Measurements from ENCODE around the gene TMPRSS5. TPM values are rescaled to one million over a fixed set of nuclear protein-coding genes. Genes with fewer than 3 reads are reported as not detected.

The TMPRSS5 gene
- total RNA-seq, 4 donors from 2014 or later: 0.26 to 0.83 (median 0.37) TPM

DNA sequence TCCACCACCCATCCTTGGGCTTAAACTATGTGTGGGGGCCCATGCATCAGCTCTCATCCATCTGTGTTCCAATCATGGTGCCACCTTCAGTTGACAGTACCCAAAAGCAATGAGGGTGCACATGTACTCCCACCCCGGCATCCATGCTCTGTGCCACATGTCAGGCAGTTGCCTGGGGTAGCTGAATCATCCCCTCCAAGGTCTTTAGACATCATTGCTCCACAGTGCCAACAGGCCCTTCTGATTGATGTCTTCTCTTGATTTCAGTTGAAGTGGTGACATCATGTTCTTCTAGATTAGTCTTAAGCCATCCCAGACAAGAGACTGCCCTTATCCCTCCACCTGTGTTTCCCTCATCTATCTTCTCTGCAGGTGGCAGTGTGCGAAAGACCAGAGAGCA is 42.5 kb downstream of the TMPRSS5 start:
- Histone ChIP-seq H3K36me3 (no peaks in the 10 kb centered on the region), H3K4me3 (no peak overlapping the region), H3K27ac (replicated peaks in 1 of 4) (no peak overlapping the region), H3K9me3 (peaks cover 0 to 21% (median 12%) of the 10 kb centered on the region in 4 donors), H3K4me1 (no peaks in the 10 kb centered on the region), H3K27me3 (no peaks in the 10 kb centered on the region)
- DNase-seq (ENCODE audit: extremely low spot score): no peak
- 91% methylated on average over 2 of the region's 2 CpGs for WGBS
- intact Hi-C loops (cut with DNase I): no loop called here
- no peak for TF ChIP-seq POLR2A (IDR thresholded peaks at IDR 0.05; ENCODE audit: low read depth)
- TF ChIP-seq EP300 (IDR thresholded peaks at IDR 0.05): no peak
- no peak for TF ChIP-seq POLR2AphosphoS5 (IDR thresholded peaks at IDR 0.05)
- TF ChIP-seq, protein P1, sequence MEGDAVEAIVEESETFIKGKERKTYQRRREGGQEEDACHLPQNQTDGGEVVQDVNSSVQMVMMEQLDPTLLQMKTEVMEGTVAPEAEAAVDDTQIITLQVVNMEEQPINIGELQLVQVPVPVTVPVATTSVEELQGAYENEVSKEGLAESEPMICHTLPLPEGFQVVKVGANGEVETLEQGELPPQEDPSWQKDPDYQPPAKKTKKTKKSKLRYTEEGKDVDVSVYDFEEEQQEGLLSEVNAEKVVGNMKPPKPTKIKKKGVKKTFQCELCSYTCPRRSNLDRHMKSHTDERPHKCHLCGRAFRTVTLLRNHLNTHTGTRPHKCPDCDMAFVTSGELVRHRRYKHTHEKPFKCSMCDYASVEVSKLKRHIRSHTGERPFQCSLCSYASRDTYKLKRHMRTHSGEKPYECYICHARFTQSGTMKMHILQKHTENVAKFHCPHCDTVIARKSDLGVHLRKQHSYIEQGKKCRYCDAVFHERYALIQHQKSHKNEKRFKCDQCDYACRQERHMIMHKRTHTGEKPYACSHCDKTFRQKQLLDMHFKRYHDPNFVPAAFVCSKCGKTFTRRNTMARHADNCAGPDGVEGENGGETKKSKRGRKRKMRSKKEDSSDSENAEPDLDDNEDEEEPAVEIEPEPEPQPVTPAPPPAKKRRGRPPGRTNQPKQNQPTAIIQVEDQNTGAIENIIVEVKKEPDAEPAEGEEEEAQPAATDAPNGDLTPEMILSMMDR (IDR thresholded peaks at IDR 0.05): no peak

GRCh38 chr11:113655771-113656170 is 50.3 kb downstream of the TMPRSS5 start:
- Histone ChIP-seq H3K4me3 (no peak overlapping the region), H3K36me3 (no peaks in the 10 kb centered on the region), H3K27me3 (no peaks in the 10 kb centered on the region), H3K4me1 (no peaks in the 10 kb centered on the region), H3K9me3 (no peaks in the 10 kb centered on the region), H3K27ac (replicated peaks in 1 of 4) (no peak overlapping the region)
- intact Hi-C loops (cut with DNase I): no loop called here
- 92% methylated on average over 5 of the region's 5 CpGs for WGBS
- TF ChIP-seq POLR2A (IDR thresholded peaks at IDR 0.05; ENCODE audit: low read depth): no peak
- TF ChIP-seq POLR2AphosphoS5 (IDR thresholded peaks at IDR 0.05): no peak
- TF ChIP-seq EP300 (IDR thresholded peaks at IDR 0.05): no peak
- TF ChIP-seq, protein P1 (IDR thresholded peaks at IDR 0.05): no peak
- DNase-seq (ENCODE audit: extremely low spot score): no peak

GRCh38 chr11:113651023-113651422 is 55.1 kb downstream of the TMPRSS5 start:
- 85% methylated on average over 5 of the region's 5 CpGs for WGBS
- intact Hi-C loops (cut with DNase I): no loop called here

DNA sequence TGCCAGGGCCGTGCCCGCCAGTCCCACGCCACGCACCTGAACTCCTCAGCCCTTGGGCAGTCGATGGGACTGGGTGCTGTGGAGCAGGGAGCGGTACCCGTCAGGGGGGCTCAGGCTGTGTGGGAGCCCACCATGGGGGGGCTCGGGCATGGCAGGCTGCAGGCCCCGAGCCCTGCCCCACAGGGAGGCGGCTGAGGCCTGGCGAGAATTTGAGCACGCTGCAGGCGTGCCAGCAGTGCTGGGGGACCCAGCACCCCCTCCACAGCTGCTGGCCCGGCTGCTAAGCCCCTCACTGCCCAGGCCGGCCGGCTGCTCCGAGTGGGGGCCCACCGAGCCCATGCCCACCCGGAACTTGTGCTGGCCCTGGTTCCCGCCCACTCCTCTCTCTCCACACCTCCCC is 56.8 kb downstream of the TMPRSS5 start:
- Histone ChIP-seq H3K9me3 (peaks cover 0 to 9% (median 6%) of the 10 kb centered on the region in 4 donors), H3K36me3 (no peaks in the 10 kb centered on the region), H3K4me1 (no peaks in the 10 kb centered on the region), H3K27ac (replicated peaks in 1 of 4) (no peak overlapping the region), H3K27me3 (no peaks in the 10 kb centered on the region), H3K4me3 (no peak overlapping the region)
- intact Hi-C loops (cut with DNase I): no loop called here
- 92% methylated on average over 7 of the region's 20 CpGs for WGBS
- TF ChIP-seq POLR2AphosphoS5 (IDR thresholded peaks at IDR 0.05): no peak
- no peak for TF ChIP-seq POLR2A (IDR thresholded peaks at IDR 0.05; ENCODE audit: low read depth)
- TF ChIP-seq EP300 (IDR thresholded peaks at IDR 0.05): no peak
- DNase-seq (ENCODE audit: extremely low spot score): no peak

More at GRCh38 chr11:113651023-113651422, 55.1 kb downstream of the TMPRSS5 start:
- no peaks in the 10 kb centered on the region for H3K27me3 ChIP-seq
- no peak overlapping the region for H3K27ac ChIP-seq (replicated peaks in 1 of 4)
- peaks cover 0 to 9% (median 6%) of the 10 kb centered on the region in 4 donors for H3K9me3 ChIP-seq
- H3K4me1 ChIP-seq: no peaks in the 10 kb centered on the region
- TF ChIP-seq EP300 (IDR thresholded peaks at IDR 0.05) (no peak), POLR2A (IDR thresholded peaks at IDR 0.05; ENCODE audit: low read depth) (no peak), POLR2AphosphoS5 (IDR thresholded peaks at IDR 0.05) (no peak)
- TF ChIP-seq, protein P1 (IDR thresholded peaks at IDR 0.05): no peak
- H3K36me3 ChIP-seq: no peaks in the 10 kb centered on the region
- DNase-seq (ENCODE audit: extremely low spot score): no peak
- no peak overlapping the region for H3K4me3 ChIP-seq

DNA sequence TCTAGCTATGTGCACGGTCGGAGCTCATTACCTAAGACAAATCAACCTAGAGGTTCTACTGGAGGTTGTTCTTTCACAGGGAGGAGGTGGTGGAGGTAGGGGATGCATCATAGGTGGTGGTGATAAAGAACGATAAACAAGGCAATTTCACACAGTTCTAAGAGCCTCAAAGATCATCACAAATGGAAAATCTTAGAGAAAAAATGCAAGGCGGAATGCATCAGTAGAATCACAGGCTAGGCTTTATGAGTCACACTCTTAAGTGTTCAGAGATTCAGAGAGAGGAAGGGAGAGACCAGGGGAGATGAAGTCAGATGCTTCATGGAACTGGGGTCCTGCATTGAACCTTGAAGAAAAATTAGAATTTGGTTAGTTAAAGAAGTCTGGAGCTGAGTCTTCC is 58.3 kb downstream of the TMPRSS5 start:
- H3K9me3 ChIP-seq: peaks cover 0 to 9% (median 6%) of the 10 kb centered on the region in 4 donors
- no peaks in the 10 kb centered on the region for H3K36me3 ChIP-seq
- H3K4me3 ChIP-seq: no peak overlapping the region
- DNase-seq (ENCODE audit: extremely low spot score): no peak
- TF ChIP-seq, protein P1 (IDR thresholded peaks at IDR 0.05): no peak
- TF ChIP-seq POLR2AphosphoS5 (IDR thresholded peaks at IDR 0.05): no peak
- TF ChIP-seq EP300 (IDR thresholded peaks at IDR 0.05): no peak
- no peak for TF ChIP-seq POLR2A (IDR thresholded peaks at IDR 0.05; ENCODE audit: low read depth)
- WGBS: 92% methylated on average over 4 of the region's 4 CpGs
- intact Hi-C loops (cut with DNase I): no loop called here
- H3K4me1 ChIP-seq: no peaks in the 10 kb centered on the region
- no peaks in the 10 kb centered on the region for H3K27me3 ChIP-seq
- no peak overlapping the region for H3K27ac ChIP-seq (replicated peaks in 1 of 4)

Data from esophagus muscularis mucosa (tissue), 4 donors.